Cardiac muscle cell (in vitro differentiated cells and primary cell): ENCODE results near the gene PIK3R2. TPM values are rescaled to one million over a fixed set of nuclear protein-coding genes. Genes with fewer than 3 reads are reported as not detected.

Experiments
- DNase-seq, 2 donors: peaks; one replicate each; pipeline versions ENCODE4 v3.0.0 to v3.0.0-alpha.2; 2010 to 2017; ENCODE audit warnings: low read depth in 1 of 2, low spot score in 1 of 2
- H3K27ac ChIP-seq: fragments of 200-600 bp; sonication (generic); 2 replicates; pipeline ENCODE4 v1.5.1; 2016
- H3K27me3 ChIP-seq: fragments of 200-600 bp; sonication (generic); 2 replicates; pipeline ENCODE4 v1.6.0; 2016; ENCODE audit warnings: control low read depth
- H3K36me3 ChIP-seq: fragments of 200-600 bp; sonication (generic); 2 replicates; pipeline ENCODE4 v1.5.1; 2016; ENCODE audit warnings: control low read depth
- H3K4me1 ChIP-seq: fragments of 200-600 bp; sonication (generic); 2 replicates; pipeline ENCODE4 v1.8.1; 2017; ENCODE audit warnings: low read depth, mild to moderate bottlenecking, mixed run types
- H3K4me3 ChIP-seq: fragments of 200-600 bp; sonication (generic); 2 replicates; pipeline ENCODE4 v1.5.1; 2016; ENCODE audit warnings: mild to moderate bottlenecking
- H3K9me3 ChIP-seq: fragments of 200-600 bp; sonication (generic); 2 replicates; pipeline ENCODE4 v1.5.1; 2017; ENCODE audit warnings: low read depth, mild to moderate bottlenecking, control low read depth
- CTCF ChIP-seq: IDR thresholded peaks from 2 replicates; pipeline ENCODE4 v1.5.1; 2012; ENCODE audit warnings: low read depth, mild to moderate bottlenecking, low read length
- polyA plus RNA-seq: library from polyadenylated mRNA; unstranded; fragments of >200 nt; fragmentation: Nextera tagmentation; extraction: Ambion mirVana; gene quantifications from 2 replicates; pipeline ENCODE4 v1.2.1, GENCODE V29; 2016
- total RNA-seq: library from RNA; depleted of rRNA; stranded (reverse); fragments of >200 nt; gene quantifications from 2 replicates; pipeline ENCODE4 v1.2.3, GENCODE V29; 2016

Gene PIK3R2
- total and polyA plus RNA-seq, 2 experiments from 2014 or later = 53.8 to 64.7 TPM

GRCh38 chr19:18126097-18126496 lies 26.9 kb upstream of the PIK3R2 start:
- H3K4me3 ChIP-seq = no peak overlapping the region
- H3K27me3 ChIP-seq = no peaks in the 10 kb centered on the region
- no peaks in the 10 kb centered on the region for H3K9me3 ChIP-seq
- TF ChIP-seq CTCF = no peak
- no peak overlapping the region for H3K27ac ChIP-seq
- no peak for DNase-seq
- H3K36me3 ChIP-seq = no peaks in the 10 kb centered on the region
- H3K4me1 ChIP-seq = no peaks in the 10 kb centered on the region

GRCh38 chr19:18128044-18128443 lies 24.9 kb upstream of the PIK3R2 start:
- H3K27me3 ChIP-seq = no peaks in the 10 kb centered on the region
- H3K27ac ChIP-seq = no peak overlapping the region
- TF ChIP-seq CTCF = no peak
- DNase-seq = no peak
- peaks cover 2% of the 10 kb centered on the region for H3K36me3 ChIP-seq
- no peak overlapping the region for H3K4me3 ChIP-seq
- H3K9me3 ChIP-seq = no peaks in the 10 kb centered on the region
- no peaks in the 10 kb centered on the region for H3K4me1 ChIP-seq

DNA sequence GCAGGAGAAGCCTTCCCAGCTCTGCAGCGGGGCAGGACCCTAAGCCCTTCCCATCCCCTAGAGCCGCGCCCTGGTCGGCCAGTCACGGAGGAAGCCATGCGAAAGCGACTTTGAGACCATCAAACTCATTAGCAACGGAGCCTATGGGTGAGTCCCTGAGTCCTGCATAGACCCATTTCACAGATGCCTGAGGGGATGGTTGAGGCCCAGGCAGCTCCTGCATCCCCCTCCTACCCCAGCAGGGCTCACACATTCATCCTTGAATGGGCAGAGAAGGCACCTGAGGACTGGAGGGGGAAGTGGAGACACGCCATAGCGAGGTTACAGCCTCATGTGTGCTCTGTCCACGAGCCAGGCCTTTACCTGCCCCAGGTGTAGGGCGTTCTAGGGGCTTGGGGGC lies 24.2 kb upstream of the PIK3R2 start:
- Histone ChIP-seq H3K27ac (no peak overlapping the region), H3K36me3 (peaks cover 4% of the 10 kb centered on the region), H3K4me1 (no peaks in the 10 kb centered on the region), H3K9me3 (no peaks in the 10 kb centered on the region), H3K27me3 (no peaks in the 10 kb centered on the region), H3K4me3 (no peak overlapping the region)
- no peak for DNase-seq
- TF ChIP-seq CTCF = no peak

GRCh38 chr19:18130523-18131242 lies 22.3 kb upstream of the PIK3R2 start:
- H3K36me3 ChIP-seq = peaks cover 6% of the 10 kb centered on the region
- H3K9me3 ChIP-seq = no peaks in the 10 kb centered on the region
- H3K4me1 ChIP-seq = no peaks in the 10 kb centered on the region
- H3K27ac ChIP-seq = no peak overlapping the region
- DNase-seq = no peak
- H3K27me3 ChIP-seq = no peaks in the 10 kb centered on the region
- no peak overlapping the region for H3K4me3 ChIP-seq
- TF ChIP-seq CTCF = no peak

DNA sequence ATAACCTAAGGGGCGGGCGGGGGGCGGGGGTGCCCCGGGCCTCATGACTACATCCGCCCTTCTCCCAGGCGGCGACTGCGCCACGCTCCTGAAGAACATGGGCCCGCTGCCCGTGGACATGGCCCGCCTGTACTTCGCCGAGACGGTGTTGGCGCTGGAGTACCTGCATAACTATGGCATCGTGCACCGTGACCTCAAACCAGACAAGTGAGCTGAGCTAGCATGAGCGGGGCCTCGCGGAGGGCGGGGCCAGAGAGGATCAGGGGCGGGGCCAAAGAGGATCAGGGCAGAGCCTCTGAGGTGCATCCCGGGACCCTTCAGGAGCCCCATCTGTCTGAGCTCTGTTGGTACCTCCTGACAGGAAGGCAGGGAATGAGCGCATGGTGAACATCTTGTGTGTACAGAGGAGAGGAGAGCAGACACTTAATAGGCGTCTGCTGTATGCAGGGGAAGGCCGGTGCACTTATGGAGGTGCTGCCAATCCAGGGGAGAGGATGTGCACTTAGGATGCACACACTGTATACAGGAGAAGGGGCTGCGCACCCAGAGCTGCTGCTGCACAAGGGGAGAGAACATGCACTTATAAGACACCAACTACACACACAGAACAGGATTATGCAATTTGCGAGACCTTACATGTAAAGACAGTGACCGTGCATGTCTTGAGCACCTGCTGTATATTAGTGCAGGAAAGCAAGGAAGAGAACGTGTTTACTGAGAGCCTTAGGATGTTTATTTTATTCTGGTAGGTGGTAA lies 20.9 kb upstream of the PIK3R2 start:
- no peak overlapping the region for H3K27ac ChIP-seq
- no peaks in the 10 kb centered on the region for H3K27me3 ChIP-seq
- H3K4me3 ChIP-seq = no peak overlapping the region
- no peak for TF ChIP-seq CTCF
- peaks cover 6% of the 10 kb centered on the region for H3K36me3 ChIP-seq
- no peaks in the 10 kb centered on the region for H3K4me1 ChIP-seq
- no peaks in the 10 kb centered on the region for H3K9me3 ChIP-seq
- DNase-seq = no peak
